ENCODE results near the gene AHCTF1. TPM values are rescaled to one million over a fixed set of nuclear protein-coding genes. Genes with fewer than 3 reads are reported as not detected.
"Not testable (repeated sequence)": the region's sequence is repeated elsewhere in the genome, so short reads cannot be mapped to it uniquely, and the experiment has no call there.

The AHCTF1 gene
- total RNA-seq, 1 donor from 2014 or later, result 38.7 TPM

- H3K4me3 Mint-ChIP-seq, result no peak overlapping the region
- H3K36me3 Mint-ChIP-seq, result no peaks in the 10 kb centered on the region
- no peak overlapping the region for H3K27ac Mint-ChIP-seq
- peaks cover 3% of the 10 kb centered on the region for H3K9me3 Mint-ChIP-seq
- peaks cover 5% of the 10 kb centered on the region for H3K27me3 Mint-ChIP-seq (ENCODE audit: low read depth)
- H3K4me1 Mint-ChIP-seq, result no peaks in the 10 kb centered on the region
- no peak for DNase-seq (ENCODE audit: low spot score in 2 of 2, unreplicated experiment in 2 of 2)
- no peak for TF ChIP-seq CTCF (IDR thresholded peaks at IDR 0.05; ENCODE audit: unreplicated experiment)
These were observed 116.0 kb downstream of the AHCTF1 start for GRCh38 chr1:246815693-246816270.

GRCh38 chr1:246814890-246815289, 116.9 kb downstream of the AHCTF1 start:
- Mint-ChIP-seq H3K4me3 (no peak overlapping the region), H3K27me3 (ENCODE audit: low read depth) (peaks cover 2% of the 10 kb centered on the region), H3K27ac (no peak overlapping the region), H3K9me3 (peaks cover 3% of the 10 kb centered on the region), H3K4me1 (no peaks in the 10 kb centered on the region), H3K36me3 (no peaks in the 10 kb centered on the region)
- no peak for TF ChIP-seq CTCF (IDR thresholded peaks at IDR 0.05; ENCODE audit: unreplicated experiment)
- DNase-seq (ENCODE audit: low spot score in 2 of 2, unreplicated experiment in 2 of 2), result no peak

- not testable (repeated sequence) for H3K9me3 Mint-ChIP-seq; H3K4me3 Mint-ChIP-seq; H3K27me3 Mint-ChIP-seq (ENCODE audit: low read depth); DNase-seq (ENCODE audit: low spot score in 2 of 2, unreplicated experiment in 2 of 2); H3K36me3 Mint-ChIP-seq; H3K4me1 Mint-ChIP-seq; H3K27ac Mint-ChIP-seq
These were observed 118.4 kb downstream of the AHCTF1 start for GRCh38 chr1:246813325-246813724.

- H3K9me3 Mint-ChIP-seq, result no peaks in the 10 kb centered on the region
- TF ChIP-seq CTCF (IDR thresholded peaks at IDR 0.05; ENCODE audit: unreplicated experiment), result no peak
- no peaks in the 10 kb centered on the region for H3K4me1 Mint-ChIP-seq
- no peak overlapping the region for H3K27ac Mint-ChIP-seq
- peaks cover 2% of the 10 kb centered on the region for H3K27me3 Mint-ChIP-seq (ENCODE audit: low read depth)
- no peak overlapping the region for H3K4me3 Mint-ChIP-seq
- H3K36me3 Mint-ChIP-seq, result no peaks in the 10 kb centered on the region
- no peak for DNase-seq (ENCODE audit: low spot score in 2 of 2, unreplicated experiment in 2 of 2)
These were observed 119.8 kb downstream of the AHCTF1 start for GRCh38 chr1:246811985-246812384.

GRCh38 chr1:246809473-246809872, 122.3 kb downstream of the AHCTF1 start:
- H3K9me3 Mint-ChIP-seq, result no peaks in the 10 kb centered on the region
- no peaks in the 10 kb centered on the region for H3K36me3 Mint-ChIP-seq
- DNase-seq (ENCODE audit: low spot score in 2 of 2, unreplicated experiment in 2 of 2), result no peak
- H3K4me3 Mint-ChIP-seq, result no peak overlapping the region
- H3K4me1 Mint-ChIP-seq, result no peaks in the 10 kb centered on the region
- no peaks in the 10 kb centered on the region for H3K27me3 Mint-ChIP-seq (ENCODE audit: low read depth)
- H3K27ac Mint-ChIP-seq, result no peak overlapping the region
- no peak for TF ChIP-seq CTCF (IDR thresholded peaks at IDR 0.05; ENCODE audit: unreplicated experiment)

- H3K27me3 Mint-ChIP-seq (ENCODE audit: low read depth), result no peaks in the 10 kb centered on the region
- TF ChIP-seq CTCF (IDR thresholded peaks at IDR 0.05; ENCODE audit: unreplicated experiment), result no peak
- peaks cover 3% of the 10 kb centered on the region for H3K4me1 Mint-ChIP-seq
- no peak overlapping the region for H3K27ac Mint-ChIP-seq
- H3K9me3 Mint-ChIP-seq, result peaks cover 4% of the 10 kb centered on the region
- no peak for DNase-seq (ENCODE audit: low spot score in 2 of 2, unreplicated experiment in 2 of 2)
- no peaks in the 10 kb centered on the region for H3K36me3 Mint-ChIP-seq
- no peak overlapping the region for H3K4me3 Mint-ChIP-seq
These were observed 126.5 kb downstream of the AHCTF1 start for GRCh38 chr1:246805135-246805716.

Data from mesothelial cell of epicardium (in vitro differentiated cells).